ENCODE results near the gene CCDC51.

DNA sequence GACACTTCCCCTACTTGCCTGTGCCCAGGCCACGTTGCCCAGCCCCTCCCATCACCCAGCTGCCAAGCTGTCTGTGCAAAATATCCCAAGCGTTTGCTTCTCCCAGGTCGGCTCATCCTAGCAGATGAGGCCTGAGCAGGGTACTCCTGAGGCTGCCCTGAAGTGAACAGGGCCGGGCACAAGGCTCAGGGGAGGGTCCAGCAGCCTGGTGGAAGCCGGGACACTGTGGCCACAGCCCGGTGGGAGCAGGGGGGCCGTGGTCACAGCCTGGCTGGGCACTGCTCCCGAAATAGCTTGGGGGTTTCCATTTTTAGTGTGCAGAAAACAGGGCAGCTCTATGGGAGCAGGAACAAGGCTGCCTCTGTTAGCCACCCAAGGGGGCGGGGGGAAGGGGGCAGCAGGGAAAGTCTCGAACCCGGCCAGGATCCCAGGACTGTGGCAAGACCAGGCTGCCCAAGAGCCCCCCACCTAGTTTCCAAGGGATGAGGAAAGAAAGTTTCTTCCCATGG is 13.5 kb downstream of the CCDC51 start:
- TF ChIP-seq POLR2A (IDR thresholded peaks at IDR 0.05; ENCODE audit: low read depth, low read length) (no peak), TAF1 (IDR thresholded peaks at IDR 0.05; ENCODE audit: borderline replicate concordance, low read depth, low read length) (no peak), POLR2AphosphoS5 (IDR thresholded peaks at IDR 0.05; ENCODE audit: low read depth, low read length) (no peak)
